HepG2 (cell line): ENCODE measurements around the gene POLH. TPM values are rescaled to one million over a fixed set of nuclear protein-coding genes. Genes with fewer than 3 reads are reported as not detected.

Experiments used
- DZIP1 ChIP-seq: sonication (generic); formaldehyde crosslinking; IDR thresholded peaks from 2 replicates; pipeline ENCODE4 v1.5.0; 2020; ENCODE audit warnings: mild to moderate bottlenecking, missing genetic modification reagents
- FOXK1 ChIP-seq: sonication (generic); formaldehyde crosslinking; IDR thresholded peaks from 2 replicates; pipeline ENCODE4 v1.4.0; 2020; ENCODE audit warnings: low read depth, missing genetic modification reagents, borderline replicate concordance
- FOXK2 ChIP-seq: fragments of 450-650 bp; IDR thresholded peaks from 2 replicates; pipeline ENCODE4 v1.6.1; 2016
- HDAC1 ChIP-seq: sonication (generic); formaldehyde crosslinking; IDR thresholded peaks from 2 replicates; pipeline ENCODE4 v1.5.1; 2020; ENCODE audit warnings: mild to moderate bottlenecking, missing genetic modification reagents
- IRF9 ChIP-seq: sonication (generic); formaldehyde crosslinking; IDR thresholded peaks from 2 replicates; pipeline ENCODE4 v1.8.0; 2022; ENCODE audit warnings: missing genetic modification reagents, mild to moderate bottlenecking, borderline replicate concordance
- JDP2 ChIP-seq: sonication (generic); formaldehyde crosslinking; IDR thresholded peaks from 2 replicates; pipeline ENCODE4 v1.8.1; 2022; ENCODE audit warnings: missing genetic modification reagents, borderline replicate concordance
- KMT2A ChIP-seq: sonication (generic); formaldehyde crosslinking; IDR thresholded peaks from 2 replicates; pipeline ENCODE4 v1.4.0; 2020; ENCODE audit warnings: missing genetic modification reagents
- MTA1 ChIP-seq: sonication (generic); formaldehyde crosslinking; IDR thresholded peaks from 2 replicates; pipeline ENCODE4 v1.4.0; 2020; ENCODE audit warnings: missing genetic modification reagents, mild to moderate bottlenecking, borderline replicate concordance
- POLR2AphosphoS5 ChIP-seq: IDR thresholded peaks from 2 replicates; pipeline ENCODE4 v1.6.1; 2012; ENCODE audit warnings: low read depth, low read length
- RCOR2 ChIP-seq: IDR thresholded peaks from 2 replicates; pipeline ENCODE4 v1.6.1; 2016; ENCODE audit warnings: missing biosample characterization, missing genetic modification reagents
- ZBTB49 ChIP-seq: sonication (generic); formaldehyde crosslinking; IDR thresholded peaks from 2 replicates; pipeline ENCODE4 v1.4.0; 2020; ENCODE audit warnings: missing genetic modification reagents, borderline replicate concordance
- ZNF136 ChIP-seq: sonication (generic); formaldehyde crosslinking; IDR thresholded peaks from 2 replicates; pipeline ENCODE4 v1.8.1; 2022; ENCODE audit warnings: low read depth, mild to moderate bottlenecking, moderate library complexity, missing genetic modification reagents
- ZNF275 ChIP-seq: sonication (generic); formaldehyde crosslinking; IDR thresholded peaks from 2 replicates; pipeline ENCODE4 v1.8.0; 2022; ENCODE audit warnings: missing genetic modification reagents, mild to moderate bottlenecking, inconsistent platforms, borderline replicate concordance
- ZNF496 ChIP-seq: sonication (generic); formaldehyde crosslinking; IDR thresholded peaks from 2 replicates; pipeline ENCODE4 v1.8.1; 2023; ENCODE audit warnings: mild to moderate bottlenecking, moderate library complexity, missing genetic modification reagents; ENCODE audit not compliant: insufficient replicate concordance
- ZNF547 ChIP-seq: sonication (generic); formaldehyde crosslinking; IDR thresholded peaks from 2 replicates; pipeline ENCODE4 v1.5.1; 2020; ENCODE audit warnings: mild to moderate bottlenecking, missing genetic modification reagents
- ZNF598 ChIP-seq: sonication (generic); formaldehyde crosslinking; IDR thresholded peaks from 2 replicates; pipeline ENCODE4 v1.5.1; 2020; ENCODE audit warnings: mild to moderate bottlenecking, missing genetic modification reagents, borderline replicate concordance
- ZNF607 ChIP-seq: sonication (generic); formaldehyde crosslinking; IDR thresholded peaks from 2 replicates; pipeline ENCODE4 v1.5.1; 2020; ENCODE audit warnings: missing genetic modification reagents, mild to moderate bottlenecking, borderline replicate concordance
- polyA plus RNA-seq, 8 experiments: library from polyadenylated mRNA; depleted of rRNA in 3 of 8; stranded (reverse) in 7 of 8; unstranded in 1 of 8; fragments of >200 nt; fragmentation: Illumina TruSeq in 4 of 8; extraction: Trizol in 4 of 8; gene quantifications; 2 replicates each; pipeline versions ENCODE4 v1.2.1 to v1.2.3, GENCODE V29; 2011 to 2016; ENCODE audit warnings: low read depth in 4 of 8, missing spikeins in 1 of 8, mixed read lengths in 1 of 8; ENCODE audit not compliant: insufficient read depth in 1 of 8
- total RNA-seq, 5 experiments: library from RNA; depleted of rRNA; stranded (reverse); fragments of >200 nt; fragmentation: Illumina TruSeq; extraction: Trizol; gene quantifications; 2 replicates each; pipeline ENCODE4 v1.2.3, GENCODE V29; 2016; ENCODE audit warnings: low read depth in 1 of 5
- TF ChIP-seq, protein P1 (sequence below): sonication (generic); formaldehyde crosslinking; IDR thresholded peaks from 2 replicates; pipeline ENCODE4 v1.4.0; 2020; ENCODE audit warnings: mild to moderate bottlenecking, low read depth, missing genetic modification reagents

POLH gene
- total and polyA plus RNA-seq, 2 of the 13 experiments (the other 11 are each of a cell fraction or from before 2014, with no cell fraction given), result 11.6 to 25.0 TPM

DNA sequence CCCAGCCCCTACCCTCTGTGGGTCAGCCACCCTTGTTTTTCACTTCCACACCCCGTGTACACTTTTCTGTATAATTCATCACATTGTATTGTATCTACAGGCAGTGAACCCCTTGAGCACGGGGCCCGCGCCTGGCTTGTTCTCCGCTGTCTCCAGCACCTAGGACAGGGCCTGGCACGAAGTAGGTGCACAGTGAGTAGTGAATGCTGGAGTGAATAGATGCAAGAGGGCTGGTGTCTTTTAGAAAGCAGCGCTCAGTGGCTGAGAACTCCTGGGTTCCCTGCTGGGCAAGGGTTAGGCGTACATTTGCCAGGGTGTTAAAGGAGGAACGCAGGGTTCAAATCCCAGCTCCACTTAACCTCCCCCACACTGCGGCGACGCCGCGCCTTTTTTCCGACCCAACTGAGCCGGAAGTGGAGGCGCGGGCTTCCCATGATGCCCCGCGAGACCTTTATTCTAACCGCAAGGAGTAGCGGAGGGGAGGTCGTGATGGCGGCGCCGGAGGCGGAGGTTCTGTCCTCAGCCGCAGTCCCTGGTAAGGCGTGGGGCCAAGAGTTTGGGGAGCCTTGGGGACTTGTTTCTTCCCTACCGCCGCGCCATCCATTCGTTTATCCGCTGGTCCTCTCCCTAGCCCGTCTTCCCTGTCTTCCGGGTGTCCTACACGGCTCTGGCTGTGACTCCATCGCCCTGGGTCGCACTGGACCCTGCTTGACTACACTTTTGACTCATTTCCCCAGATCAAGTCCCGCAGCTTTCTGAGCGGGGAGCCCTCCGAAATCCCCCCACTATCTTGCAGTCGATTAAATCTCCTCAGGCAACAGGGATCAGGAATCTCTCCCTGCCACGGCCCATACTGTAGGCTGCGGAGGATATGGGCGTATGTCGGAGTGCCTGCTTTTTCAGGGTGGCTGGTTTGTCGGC is 59.7 kb downstream of the POLH start, which contains the start of gene MAD2L1BP (continued):
- TF ChIP-seq, protein P1, sequence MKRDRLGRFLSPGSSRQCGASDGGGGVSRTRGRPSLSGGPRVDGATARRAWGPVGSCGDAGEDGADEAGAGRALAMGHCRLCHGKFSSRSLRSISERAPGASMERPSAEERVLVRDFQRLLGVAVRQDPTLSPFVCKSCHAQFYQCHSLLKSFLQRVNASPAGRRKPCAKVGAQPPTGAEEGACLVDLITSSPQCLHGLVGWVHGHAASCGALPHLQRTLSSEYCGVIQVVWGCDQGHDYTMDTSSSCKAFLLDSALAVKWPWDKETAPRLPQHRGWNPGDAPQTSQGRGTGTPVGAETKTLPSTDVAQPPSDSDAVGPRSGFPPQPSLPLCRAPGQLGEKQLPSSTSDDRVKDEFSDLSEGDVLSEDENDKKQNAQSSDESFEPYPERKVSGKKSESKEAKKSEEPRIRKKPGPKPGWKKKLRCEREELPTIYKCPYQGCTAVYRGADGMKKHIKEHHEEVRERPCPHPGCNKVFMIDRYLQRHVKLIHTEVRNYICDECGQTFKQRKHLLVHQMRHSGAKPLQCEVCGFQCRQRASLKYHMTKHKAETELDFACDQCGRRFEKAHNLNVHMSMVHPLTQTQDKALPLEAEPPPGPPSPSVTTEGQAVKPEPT (CRISPR knock-in tag), result peak; percentile 47; the same call in 1 of the 2 replicates
- TF ChIP-seq DZIP1 (CRISPR knock-in tag) (no peak; the same call in 1 of the 2 replicates), MTA1 (CRISPR knock-in tag) (peak; percentile 83; the same call in 1 of the 2 replicates), RCOR2 (peak; percentile 70), POLR2AphosphoS5 (peak; percentile 100), HDAC1 (CRISPR knock-in tag) (peak; percentile 83; the same call in 1 of the 2 replicates), FOXK1 (CRISPR knock-in tag) (peak; percentile 91), ZNF607 (no peak; the same call in none of the 2 replicates), ZNF598 (CRISPR knock-in tag) (peak; percentile 91), ZNF496 (CRISPR knock-in tag) (no peak), KMT2A (CRISPR knock-in tag) (peak; percentile 91), ZBTB49 (CRISPR knock-in tag) (no peak), FOXK2 (no peak), IRF9 (CRISPR knock-in tag) (peak; percentile 94), ZNF136 (CRISPR knock-in tag) (0 out of 2 replicates have a peak, but pooled peaks have one; percentile 31), ZNF547 (CRISPR knock-in tag) (peak; percentile 94), ZNF275 (CRISPR knock-in tag) (no peak), JDP2 (CRISPR knock-in tag) (no peak)
